ENCODE data around the gene PRRT3. TPM values are rescaled to one million over a fixed set of nuclear protein-coding genes. Genes with fewer than 3 reads are reported as not detected.
A peak's percentile ranks its signal among the peaks of the same experiment; 100 is the strongest.

The PRRT3 gene
- total RNA-seq, 2 experiments from 2014 or later = 1.4 to 4.3 TPM

GRCh38 chr3:9935966-9936510 is 16.2 kb downstream of the PRRT3 start:
- Histone ChIP-seq H3K4me1 (ENCODE audit: insufficient read depth, low read length, poor library complexity, severe bottlenecking) (peaks cover 22% of the 10 kb centered on the region), H3K9me3 (ENCODE audit: low read length) (no peaks in the 10 kb centered on the region), H4K20me1 (ENCODE audit: insufficient read depth, low read length) (no peaks in the 10 kb centered on the region), H3K9me2 (ENCODE audit: insufficient read depth, low read length) (no peaks in the 10 kb centered on the region), H3K4me3 (ENCODE audit: low read depth, low read length, poor library complexity, severe bottlenecking) (no peak overlapping the region), H2AFZ (ENCODE audit: low read length) (no peak overlapping the region), H3K79me2 (ENCODE audit: insufficient read depth, low read depth, low read length) (no peaks in the 10 kb centered on the region; the same call in 1 of the 2 replicates), H3K36me3 (ENCODE audit: insufficient read depth, low read length) (peaks cover 20% of the 10 kb centered on the region), H3K4me2 (ENCODE audit: low read length) (peak overlapping the region; percentile 87), H3K27ac (ENCODE audit: low read depth, low read length, poor library complexity, severe bottlenecking) (no peak overlapping the region)
- POLR2A ChIA-PET = no interaction called here
- intact Hi-C loops (cut with micrococcal nuclease; ENCODE audit: unreplicated experiment) = loop anchor here (10.0 kb wide), 1 partner anchor 289 kb away; no protein-coding TSS in a partner anchor
- TF ChIP-seq CTCF (conservative IDR thresholded peaks at IDR 0.05; ENCODE audit: low read length) (no peak), EZH2phosphoT487 (IDR thresholded peaks at IDR 0.05; ENCODE audit: borderline replicate concordance, low read depth, low read length) (no peak)
- CTCF ChIA-PET (ENCODE audit: unreplicated experiment) = no interaction called here
- BruUV-seq (replicated peaks) = no TSS peak
- no peak for DNase-seq (ENCODE audit: low spot score)

GRCh38 chr3:9934993-9935392 is 17.2 kb downstream of the PRRT3 start:
- TF ChIP-seq CTCF (conservative IDR thresholded peaks at IDR 0.05; ENCODE audit: low read length) (no peak), EZH2phosphoT487 (IDR thresholded peaks at IDR 0.05; ENCODE audit: borderline replicate concordance, low read depth, low read length) (no peak)
- BruUV-seq (replicated peaks) = no TSS peak

GRCh38 chr3:9934235-9934621 is 18.0 kb downstream of the PRRT3 start:
- TSS peak; percentile 81 for BruUV-seq (replicated peaks)
- H3K79me2 ChIP-seq (ENCODE audit: insufficient read depth, low read depth, low read length) = no peaks in the 10 kb centered on the region; the same call in 1 of the 2 replicates
- H3K4me2 ChIP-seq (ENCODE audit: low read length) = peak overlapping the region; percentile 87
- no peaks in the 10 kb centered on the region for H3K9me3 ChIP-seq (ENCODE audit: low read length)
- no peaks in the 10 kb centered on the region for H3K9me2 ChIP-seq (ENCODE audit: insufficient read depth, low read length)
- H3K27ac ChIP-seq (ENCODE audit: low read depth, low read length, poor library complexity, severe bottlenecking) = peak overlapping the region; percentile 76
- peaks cover 16% of the 10 kb centered on the region; the same call in 1 of the 2 replicates for H3K36me3 ChIP-seq (ENCODE audit: insufficient read depth, low read length)
- peak overlapping the region; percentile 71 for H3K4me3 ChIP-seq (ENCODE audit: low read depth, low read length, poor library complexity, severe bottlenecking)
- H4K20me1 ChIP-seq (ENCODE audit: insufficient read depth, low read length) = no peaks in the 10 kb centered on the region
- H2AFZ ChIP-seq (ENCODE audit: low read length) = peak overlapping the region; percentile 77
- TF ChIP-seq EZH2phosphoT487 (IDR thresholded peaks at IDR 0.05; ENCODE audit: borderline replicate concordance, low read depth, low read length) (no peak), CTCF (conservative IDR thresholded peaks at IDR 0.05; ENCODE audit: low read length) (peak; percentile 48)
- peak; percentile 40 for DNase-seq (ENCODE audit: low spot score)
- ChIA-PET POLR2A (interaction anchor here (1.1 to 1.2 kb wide), 3 partner anchors 18 to 280 kb away, joined by 3 to 5 read pairs (median 4); partner anchors contain the start of gene PRRT3), CTCF (ENCODE audit: unreplicated experiment) (interaction anchor here (0.6 kb wide), 1 partner anchor 323 kb away, joined by 3 read pairs; no protein-coding TSS in a partner anchor)
- intact Hi-C loops (cut with micrococcal nuclease; ENCODE audit: unreplicated experiment) = loop anchor here (5.0 to 10.0 kb wide), 6 partner anchors 92 to 537 kb away; partner anchors contain the start of genes ARPC4, RPUSD3, SEC13 and SETD5
- peaks cover 22% of the 10 kb centered on the region for H3K4me1 ChIP-seq (ENCODE audit: insufficient read depth, low read length, poor library complexity, severe bottlenecking)

More at GRCh38 chr3:9934993-9935392, 17.2 kb downstream of the PRRT3 start:
- no peak for DNase-seq (ENCODE audit: low spot score)
- H3K27ac ChIP-seq (ENCODE audit: low read depth, low read length, poor library complexity, severe bottlenecking) = no peak overlapping the region
- CTCF ChIA-PET (ENCODE audit: unreplicated experiment) = no interaction called here
- no peaks in the 10 kb centered on the region for H3K9me2 ChIP-seq (ENCODE audit: insufficient read depth, low read length)
- H3K36me3 ChIP-seq (ENCODE audit: insufficient read depth, low read length) = peaks cover 16% of the 10 kb centered on the region; the same call in 1 of the 2 replicates
- H3K79me2 ChIP-seq (ENCODE audit: insufficient read depth, low read depth, low read length) = no peaks in the 10 kb centered on the region; the same call in 1 of the 2 replicates
- peak overlapping the region; percentile 87 for H3K4me2 ChIP-seq (ENCODE audit: low read length)
- H3K4me3 ChIP-seq (ENCODE audit: low read depth, low read length, poor library complexity, severe bottlenecking) = peak overlapping the region; percentile 71
- POLR2A ChIA-PET = interaction anchor here (0.6 to 0.8 kb wide), 2 partner anchors 16 to 45 kb away, joined by 3 to 4 read pairs; partner anchors contain the start of gene JAGN1
- intact Hi-C loops (cut with micrococcal nuclease; ENCODE audit: unreplicated experiment) = loop anchor here (5.0 to 10.0 kb wide), 6 partner anchors 93 to 538 kb away; partner anchors contain the start of genes ARPC4, RPUSD3, SEC13 and SETD5
- no peaks in the 10 kb centered on the region for H4K20me1 ChIP-seq (ENCODE audit: insufficient read depth, low read length)
- no peak overlapping the region for H2AFZ ChIP-seq (ENCODE audit: low read length)
- H3K4me1 ChIP-seq (ENCODE audit: insufficient read depth, low read length, poor library complexity, severe bottlenecking) = peaks cover 22% of the 10 kb centered on the region
- no peaks in the 10 kb centered on the region for H3K9me3 ChIP-seq (ENCODE audit: low read length)

All from OCI-LY7 (cell line).